Muscle of back (tissue), 11 donors: ENCODE results near the gene GPR25. TPM values are rescaled to one million over a fixed set of nuclear protein-coding genes. Genes with fewer than 3 reads are reported as not detected.

Experiments
- DNase-seq, 3 donors: peaks; one replicate each; pipeline versions ENCODE4 v3.0.0 to v3.0.0-alpha.2; 2013
- polyA plus RNA-seq, 10 donors: library from polyadenylated mRNA; unstranded; fragments of 120-200 nt; gene quantifications; one replicate each; pipeline ENCODE4 v1.2.1, GENCODE V29; 2013; ENCODE audit not compliant: insufficient read length in 10 of 10

Gene GPR25
- polyA plus RNA-seq, 10 donors: 0.12 to 0.29 TPM; not detected in 8

- no peak for DNase-seq
Observed at GRCh38 chr1:200894712-200895442, 22.1 kb downstream of the GPR25 start, which contains the start of gene INAVA. Gene INAVA, plus strand, starts transcription at chr1:200894900. Its CDS starts 3,501 bp downstream, at chr1:200898401.

GRCh38 chr1:200895443-200895789, 22.6 kb downstream of the GPR25 start:
- no peak for DNase-seq

- DNase-seq: no peak
Observed at GRCh38 chr1:200895801-200896530, 23.2 kb downstream of the GPR25 start.

- DNase-seq: no peak
Observed at GRCh38 chr1:200896531-200897196, 23.9 kb downstream of the GPR25 start.

- DNase-seq: no peak
Observed at GRCh38 chr1:200897259-200897658, 24.5 kb downstream of the GPR25 start.

GRCh38 chr1:200899015-200899386, 26.2 kb downstream of the GPR25 start:
- no peak for DNase-seq

- DNase-seq: no peak
Observed at GRCh38 chr1:200899451-200899915, 26.7 kb downstream of the GPR25 start.

GRCh38 chr1:200899954-200900867, 27.4 kb downstream of the GPR25 start:
- DNase-seq: no peak

- DNase-seq: no peak
Observed at GRCh38 chr1:200900877-200901276, 28.1 kb downstream of the GPR25 start.

GRCh38 chr1:200901350-200901749, 28.6 kb downstream of the GPR25 start:
- no peak for DNase-seq

- DNase-seq: no peak
Observed at GRCh38 chr1:200901796-200902444, 29.1 kb downstream of the GPR25 start.

GRCh38 chr1:200903793-200904192, 31.0 kb downstream of the GPR25 start:
- DNase-seq: no peak

GRCh38 chr1:200904772-200905171, 32.0 kb downstream of the GPR25 start:
- DNase-seq: no peak

- DNase-seq: no peak
Observed at GRCh38 chr1:200905411-200906052, 32.8 kb downstream of the GPR25 start.

GRCh38 chr1:200906491-200906890, 33.7 kb downstream of the GPR25 start:
- DNase-seq: no peak

- no peak for DNase-seq
Observed at GRCh38 chr1:200907611-200908097, 34.9 kb downstream of the GPR25 start.

GRCh38 chr1:200908191-200908868, 35.5 kb downstream of the GPR25 start:
- no peak for DNase-seq

GRCh38 chr1:200909071-200909470, 36.3 kb downstream of the GPR25 start:
- DNase-seq: no peak

GRCh38 chr1:200909757-200910239, 37.0 kb downstream of the GPR25 start:
- DNase-seq: no peak

- no peak for DNase-seq
Observed at GRCh38 chr1:200911361-200911760, 38.6 kb downstream of the GPR25 start.
